CD4-positive, alpha-beta T cell treated with Interleukin-17A for 1 hour (primary cell): ENCODE data around the gene ST6GALNAC5.

Experiments
- DNase-seq: peaks from one replicate; pipeline ENCODE4 v3.0.0-alpha.2; 2020

ST6GALNAC5 gene

GRCh38 chr1:77056525-77056924 is 189.2 kb downstream of the ST6GALNAC5 start:
- no peak for DNase-seq

- DNase-seq = no peak
Observed at GRCh38 chr1:77057994-77058585, 190.8 kb downstream of the ST6GALNAC5 start.

GRCh38 chr1:77060000-77060399 is 192.7 kb downstream of the ST6GALNAC5 start:
- no peak for DNase-seq

GRCh38 chr1:77061162-77061561 is 193.9 kb downstream of the ST6GALNAC5 start:
- no peak for DNase-seq

GRCh38 chr1:77063118-77063517 is 195.8 kb downstream of the ST6GALNAC5 start:
- no peak for DNase-seq

GRCh38 chr1:77064246-77064645 is 197.0 kb downstream of the ST6GALNAC5 start:
- no peak for DNase-seq

- DNase-seq = no peak
Observed at GRCh38 chr1:77065693-77066342, 198.5 kb downstream of the ST6GALNAC5 start.

GRCh38 chr1:77068013-77068412 is 200.7 kb downstream of the ST6GALNAC5 start:
- DNase-seq = no peak

- DNase-seq = no peak
Observed at GRCh38 chr1:77076759-77077158, 209.5 kb downstream of the ST6GALNAC5 start.

- no peak for DNase-seq
Observed at GRCh38 chr1:77081834-77082233, 214.6 kb downstream of the ST6GALNAC5 start.

- DNase-seq = no peak
Observed at GRCh38 chr1:77084457-77084856, 217.2 kb downstream of the ST6GALNAC5 start.

- DNase-seq = no peak
Observed at GRCh38 chr1:77085109-77085508, 217.8 kb downstream of the ST6GALNAC5 start.

GRCh38 chr1:77089756-77090155 is 222.5 kb downstream of the ST6GALNAC5 start:
- DNase-seq = no peak

- DNase-seq = no peak
Observed at GRCh38 chr1:77095236-77095635, 228.0 kb downstream of the ST6GALNAC5 start.

GRCh38 chr1:77096496-77097255 is 229.4 kb downstream of the ST6GALNAC5 start:
- no peak for DNase-seq

GRCh38 chr1:77100875-77101274 is 233.6 kb downstream of the ST6GALNAC5 start:
- no peak for DNase-seq

- DNase-seq = no peak
Observed at GRCh38 chr1:77103486-77103885, 236.2 kb downstream of the ST6GALNAC5 start.

- no peak for DNase-seq
Observed at GRCh38 chr1:77104672-77105071, 237.4 kb downstream of the ST6GALNAC5 start.
